H1 (cell line): ENCODE measurements around the gene ZNF282. TPM values are rescaled to one million over a fixed set of nuclear protein-coding genes. Genes with fewer than 3 reads are reported as not detected.

ENCODE experiments used
- CTCF ChIA-PET: fragments of 300-600 bp; sonication (Branson Sonifier 250); formaldehyde crosslinking; loops from one replicate; lab custom pipeline; 2021; ENCODE audit not compliant: partially characterized antibody; lab: Charles Lee
- POLR2A ChIA-PET: fragments of 300-600 bp; sonication (Branson Sonifier 250); formaldehyde crosslinking; loops from one replicate; lab custom pipeline; 2021; ENCODE audit warnings: inconsistent platforms; ENCODE audit not compliant: partially characterized antibody; lab: Charles Lee
- DNase-seq, 2 experiments: peaks; one replicate each; pipeline versions ENCODE4 v3.0.0 to v3.0.0-alpha.2; 2010 to 2022; ENCODE audit warnings: low spot score in 2 of 2, low read depth in 1 of 2, mixed read lengths in 1 of 2
- FAIRE-seq: peaks from 2 replicates; lab custom pipeline; 2011; peaks lifted over from hg19 to GRCh38; lab: Jason Lieb, UNC
- H2AFZ ChIP-seq: 2 replicates; pipeline ENCODE4 v1.8.1; 2012; ENCODE audit warnings: low read length, inconsistent platforms
- H2AK5ac ChIP-seq: 2 replicates; pipeline ENCODE4 v1.6.1; 2013; ENCODE audit warnings: low read depth, low read length
- H2BK120ac ChIP-seq: replicated peaks from 2 replicates; pipeline ENCODE3; 2013; ENCODE audit warnings: low read depth, low read length, inconsistent platforms
- H2BK12ac ChIP-seq: 2 replicates; pipeline ENCODE4 v1.6.1; 2013; ENCODE audit warnings: low read depth, low read length
- H2BK15ac ChIP-seq: 2 replicates; pipeline ENCODE4 v1.6.1; 2013; ENCODE audit warnings: low read length
- H2BK20ac ChIP-seq: 2 replicates; pipeline ENCODE4 v1.6.1; 2013; ENCODE audit warnings: low read length
- H2BK5ac ChIP-seq: 2 replicates; pipeline ENCODE4 v1.6.1; 2013; ENCODE audit warnings: low read depth, low read length
- H3K14ac ChIP-seq: 2 replicates; pipeline ENCODE4 v1.6.1; 2013; ENCODE audit warnings: inconsistent platforms; ENCODE audit not compliant: insufficient read length
- H3K18ac ChIP-seq: 2 replicates; pipeline ENCODE4 v1.6.1; 2013; ENCODE audit warnings: low read length; ENCODE audit errors: extremely low read depth
- H3K23ac ChIP-seq: 2 replicates; pipeline ENCODE4 v1.6.1; 2013; ENCODE audit warnings: inconsistent platforms; ENCODE audit not compliant: insufficient read length
- H3K23me2 ChIP-seq: 2 replicates; pipeline ENCODE4 v1.6.1; 2013; ENCODE audit warnings: low read depth, low read length
- H3K27ac ChIP-seq: 2 replicates; pipeline ENCODE4 v1.6.1; 2011; ENCODE audit warnings: low read depth, low read length, inconsistent platforms
- H3K27me3 ChIP-seq, 4 experiments: replicated peaks in 1 of 4; 1 replicate in 1 of 4; 2 replicates in 3 of 4; pipeline versions ENCODE4 v1.6.1 to v1.8.1; 2011 to 2013; ENCODE audit warnings: low read length in 3 of 4, mild to moderate bottlenecking in 3 of 4, inconsistent platforms in 2 of 4, mixed read lengths in 2 of 4, moderate library complexity in 1 of 4; ENCODE audit not compliant: control insufficient read depth in 3 of 4, insufficient read depth in 3 of 4; ENCODE audit errors: extremely low read depth in 1 of 4
- H3K36me3 ChIP-seq, 4 experiments: 2 replicates each; pipeline versions ENCODE4 v1.6.1 to v1.8.1; 2011 to 2013; ENCODE audit warnings: mild to moderate bottlenecking in 4 of 4, low read length in 3 of 4, moderate library complexity in 2 of 4, control low read depth in 1 of 4, inconsistent platforms in 1 of 4; ENCODE audit not compliant: insufficient read depth in 4 of 4, control insufficient read depth in 2 of 4
- H3K4ac ChIP-seq: replicated peaks from 2 replicates; pipeline ENCODE3; 2013; ENCODE audit warnings: low read length, low read depth, mixed read lengths, inconsistent platforms; ENCODE audit not compliant: insufficient read length
- H3K4me1 ChIP-seq, 4 experiments: replicated peaks in 1 of 4; 1 replicate in 1 of 4; 2 replicates in 3 of 4; pipeline versions ENCODE4 v1.6.1 to v1.8.1; 2011 to 2013; ENCODE audit warnings: low read length in 3 of 4, inconsistent platforms in 2 of 4, mixed read lengths in 1 of 4; ENCODE audit not compliant: insufficient read depth in 4 of 4, control insufficient read depth in 3 of 4
- H3K4me2 ChIP-seq, 2 experiments: 2 replicates each; pipeline versions ENCODE4 v1.6.1 to v1.8.1; 2011 to 2013; ENCODE audit warnings: low read depth in 2 of 2, low read length in 2 of 2, control low read depth in 1 of 2, inconsistent platforms in 1 of 2, mild to moderate bottlenecking in 1 of 2; ENCODE audit not compliant: insufficient read depth in 1 of 2
- H3K4me3 ChIP-seq, 4 experiments: fragments of 200-600, 300-600 bp in 1 of 4; sonication (generic), shearing (Covaris generic), sonication (Bioruptor Twin) in 1 of 4; 2 replicates each; pipeline versions ENCODE4 v1.5.1 to v1.8.1; 2011 to 2016; ENCODE audit warnings: low read length in 4 of 4, low read depth in 3 of 4, control low read depth in 2 of 4, inconsistent platforms in 2 of 4, mild to moderate bottlenecking in 2 of 4, mixed read lengths in 1 of 4, moderate library complexity in 1 of 4; ENCODE audit not compliant: insufficient read depth in 2 of 4; ENCODE audit errors: extremely low read depth in 1 of 4
- H3K56ac ChIP-seq: replicated peaks from 2 replicates; pipeline ENCODE3; 2013; ENCODE audit warnings: low read depth, mild to moderate bottlenecking, mixed read lengths, low read length, inconsistent platforms; ENCODE audit not compliant: insufficient read length
- H3K79me1 ChIP-seq: 2 replicates; pipeline ENCODE4 v1.6.1; 2013; ENCODE audit warnings: low read depth, low read length, control low read depth
- H3K79me2 ChIP-seq, 2 experiments: 2 replicates each; pipeline versions ENCODE4 v1.6.1 to v1.8.1; 2012 to 2013; ENCODE audit warnings: low read length in 2 of 2, mild to moderate bottlenecking in 2 of 2, inconsistent platforms in 1 of 2; ENCODE audit not compliant: insufficient read depth in 2 of 2, control insufficient read depth in 1 of 2
- H3K9ac ChIP-seq, 4 experiments: replicated peaks in 1 of 4; 1 replicate in 1 of 4; 2 replicates in 3 of 4; pipeline versions ENCODE4 v1.6.1 to v1.8.1; 2011 to 2013; ENCODE audit warnings: low read depth in 3 of 4, low read length in 3 of 4, control low read depth in 2 of 4, mild to moderate bottlenecking in 2 of 4, moderate library complexity in 2 of 4, inconsistent platforms in 1 of 4; ENCODE audit errors: extremely low read depth in 1 of 4
- H3K9me3 ChIP-seq, 2 experiments: 2 replicates each; pipeline versions ENCODE4 v1.6.1 to v1.8.1; 2012 to 2013; ENCODE audit warnings: mild to moderate bottlenecking in 2 of 2, moderate library complexity in 2 of 2, control low read depth in 1 of 2, inconsistent platforms in 1 of 2, low read depth in 1 of 2, low read length in 1 of 2, mixed read lengths in 1 of 2; ENCODE audit not compliant: insufficient read depth in 2 of 2
- H4K20me1 ChIP-seq, 2 experiments: replicated peaks in 1 of 2; 2 replicates each; pipeline versions ENCODE3 to v1.8.1; 2011 to 2013; ENCODE audit warnings: inconsistent platforms in 2 of 2, low read length in 2 of 2, mild to moderate bottlenecking in 1 of 2; ENCODE audit not compliant: insufficient read depth in 2 of 2, control insufficient read depth in 1 of 2
- H4K5ac ChIP-seq: 2 replicates; pipeline ENCODE4 v1.6.1; 2013; ENCODE audit warnings: low read length, low read depth, mixed read lengths, inconsistent platforms; ENCODE audit not compliant: insufficient read length
- H4K8ac ChIP-seq: 2 replicates; pipeline ENCODE4 v1.8.0; 2013; ENCODE audit warnings: mild to moderate bottlenecking, moderate library complexity, low read length, inconsistent platforms; ENCODE audit not compliant: insufficient read depth; ENCODE audit errors: extremely low read depth
- H4K91ac ChIP-seq: replicated peaks from 2 replicates; pipeline ENCODE3; 2013; ENCODE audit warnings: low read length, mixed read lengths, inconsistent platforms; ENCODE audit not compliant: insufficient read length
- CEBPB ChIP-seq: IDR thresholded peaks from 2 replicates; pipeline ENCODE4 v1.6.1; 2012; ENCODE audit warnings: low read depth, low read length
- RBBP5 ChIP-seq: IDR thresholded peaks from 2 replicates; pipeline ENCODE4 v1.7.1; 2012; ENCODE audit warnings: low read depth, mild to moderate bottlenecking, inconsistent platforms, low read length, moderate library complexity, borderline replicate concordance
- WGBS, 2 experiments: shearing (Covaris generic) in 1 of 2; methylation state at CpG; one replicate each; pipeline versions ENCODE4 v1.1.6 to v1.1.7; 2013 to 2015; ENCODE audit warnings: low lambda C conversion rate in 2 of 2, mixed read lengths in 2 of 2, inconsistent platforms in 1 of 2, low coverage in 1 of 2, missing lambda C conversion rate in 1 of 2; ENCODE audit not compliant: insufficient replicate concordance in 2 of 2, insufficient coverage in 1 of 2, insufficient read length in 1 of 2; ENCODE audit errors: extremely low coverage in 1 of 2, missing lambda C conversion rate in 1 of 2; 5-methylcytosine and 5-hydroxymethylcytosine counted together
- polyA plus RNA-seq, 7 experiments: library from polyadenylated mRNA; depleted of rRNA in 3 of 7; stranded (reverse) in 5 of 7; unstranded in 2 of 7; fragments of >200 nt in 5 of 7; fragments of 200-250 nt in 2 of 7; gene quantifications; 1 replicate in 5 of 7; 2 replicates in 1 of 7; 4 replicates in 1 of 7; pipeline versions ENCODE4 v1.2.1 to v1.2.3, GENCODE V29; 2011 to 2013; ENCODE audit warnings: missing spikeins in 2 of 7, mixed read lengths in 2 of 7
- total RNA-seq: library from RNA; stranded (reverse); fragmentation: NEBNext Ultra II Directional; extraction: Animal tissue kit (Norgen Biotek cat#: 25700); gene quantifications from 2 replicates; pipeline ENCODE4 v1.2.1, GENCODE V29; 2021

ZNF282 gene
- total and polyA plus RNA-seq, 2 of the 8 experiments (the other 6 are each of a cell fraction or from before 2014, with no cell fraction given), result 16.9 to 36.3 TPM

DNA sequence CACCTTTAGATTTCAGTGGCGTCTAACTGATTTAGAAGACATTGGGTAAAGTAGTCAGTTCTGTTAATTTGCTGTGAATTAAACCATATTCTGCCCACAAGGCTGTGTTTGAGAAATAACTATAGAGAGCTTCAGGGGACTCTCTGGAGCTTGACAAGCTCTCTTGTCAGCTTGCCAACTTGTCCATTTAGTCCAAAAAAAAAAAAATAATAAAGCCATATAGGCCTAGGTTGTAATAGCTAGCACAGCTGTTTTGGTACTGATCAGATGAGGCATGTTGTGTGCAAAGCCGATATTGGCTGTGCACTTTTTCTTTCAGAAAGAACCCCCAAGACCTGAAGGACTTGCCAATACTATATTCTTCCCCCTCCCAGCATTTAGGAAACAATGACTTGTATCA lies 20.2 kb upstream of the ZNF282 start:
- Histone ChIP-seq H2BK15ac (no peak overlapping the region), H3K9me3 (no peaks in the 10 kb centered on the region), H3K14ac (no peak overlapping the region), H3K56ac (no peak overlapping the region), H3K23ac (no peak overlapping the region), H4K91ac (no peak overlapping the region), H4K20me1 (peaks cover 4 to 5% of the 10 kb centered on the region in 2 experiments), H3K4ac (no peak overlapping the region), H2AK5ac (no peak overlapping the region), H2BK12ac (no peak overlapping the region), H3K27me3 (no peaks in the 10 kb centered on the region), H3K36me3 (peaks cover 31 to 87% (median 70%) of the 10 kb centered on the region in 4 experiments), H4K8ac (no peak overlapping the region), H3K18ac (no peak overlapping the region), H2BK20ac (no peak overlapping the region), H3K4me1 (no peaks in the 10 kb centered on the region), H2AFZ (no peak overlapping the region), H3K9ac (no peak overlapping the region), H2BK120ac (no peak overlapping the region), H4K5ac (no peak overlapping the region), H3K79me2 (peaks cover 0 to 5% of the 10 kb centered on the region in 2 experiments; a peak in 1 of 4 replicates), H3K4me2 (no peak overlapping the region), H3K27ac (no peak overlapping the region), H3K4me3 (no peak overlapping the region), H2BK5ac (no peak overlapping the region), H3K79me1 (no peaks in the 10 kb centered on the region), H3K23me2 (no peaks in the 10 kb centered on the region)
- DNase-seq (no peak), FAIRE-seq (no peak)
- no peak for TF ChIP-seq RBBP5
- no peak for TF ChIP-seq CEBPB
- ChIA-PET POLR2A (interaction anchor here (1.2 to 3.8 kb wide), 6 partner anchors 9 to 29 kb away, joined by 4 to 29 read pairs (median 6); partner anchors contain the start of gene ZNF282), CTCF (interaction anchor here (0.8 kb wide), 1 partner anchor 163 kb away, joined by 3 read pairs; no protein-coding TSS in a partner anchor)
- WGBS, 2 experiments, result 91% methylated on average over 2 of the region's 2 CpGs; no CpG with 5 or more reads in 1 of the 2 experiments
